ENCODE results near the gene ANKRD53.

ANKRD53 gene

GRCh38 chr2:70943205-70943871 lies 35.1 kb upstream of the ANKRD53 start:
- H4K20me1 ChIP-seq (ENCODE audit: insufficient read depth, low read length), result no peaks in the 10 kb centered on the region
- no peaks in the 10 kb centered on the region for H3K79me2 ChIP-seq (ENCODE audit: low read length)
- H3K9me3 ChIP-seq (ENCODE audit: insufficient read depth, low read length), result no peaks in the 10 kb centered on the region
- H3K27me3 ChIP-seq (ENCODE audit: low read depth, low read length), result no peaks in the 10 kb centered on the region
- no peak overlapping the region for H2AFZ ChIP-seq (ENCODE audit: low read depth, low read length)
- no peak overlapping the region for H3K27ac ChIP-seq (ENCODE audit: low read length)
- no peak overlapping the region for H3K9ac ChIP-seq (ENCODE audit: low read length)
- no peak overlapping the region for H3K4me2 ChIP-seq (ENCODE audit: low read length)
- TF ChIP-seq CTCF (IDR thresholded peaks at IDR 0.05; ENCODE audit: low read depth, low read length) (no peak), EZH2phosphoT487 (IDR thresholded peaks at IDR 0.05; ENCODE audit: low read depth) (no peak)
- H3K36me3 ChIP-seq (replicated peaks; ENCODE audit: low read depth, low read length), result no peaks in the 10 kb centered on the region
- H3K4me3 ChIP-seq (ENCODE audit: low read length), result no peak overlapping the region
- H3K4me1 ChIP-seq (ENCODE audit: low read length), result peaks cover 14% of the 10 kb centered on the region

GRCh38 chr2:70944111-70944690 lies 34.2 kb upstream of the ANKRD53 start:
- Histone ChIP-seq H3K79me2 (ENCODE audit: low read length) (no peaks in the 10 kb centered on the region), H3K27me3 (ENCODE audit: low read depth, low read length) (no peaks in the 10 kb centered on the region), H3K4me2 (ENCODE audit: low read length) (no peak overlapping the region), H2AFZ (ENCODE audit: low read depth, low read length) (no peak overlapping the region), H3K9ac (ENCODE audit: low read length) (no peak overlapping the region), H3K4me3 (ENCODE audit: low read length) (no peak overlapping the region), H3K9me3 (ENCODE audit: insufficient read depth, low read length) (no peaks in the 10 kb centered on the region), H3K4me1 (ENCODE audit: low read length) (peaks cover 14% of the 10 kb centered on the region), H4K20me1 (ENCODE audit: insufficient read depth, low read length) (no peaks in the 10 kb centered on the region), H3K36me3 (replicated peaks; ENCODE audit: low read depth, low read length) (no peaks in the 10 kb centered on the region), H3K27ac (ENCODE audit: low read length) (no peak overlapping the region)
- TF ChIP-seq EZH2phosphoT487 (IDR thresholded peaks at IDR 0.05; ENCODE audit: low read depth), result no peak
- no peak for TF ChIP-seq CTCF (IDR thresholded peaks at IDR 0.05; ENCODE audit: low read depth, low read length)

GRCh38 chr2:70946832-70947442 lies 31.5 kb upstream of the ANKRD53 start:
- no peaks in the 10 kb centered on the region for H3K9me3 ChIP-seq (ENCODE audit: insufficient read depth, low read length)
- H3K27ac ChIP-seq (ENCODE audit: low read length), result no peak overlapping the region
- TF ChIP-seq CTCF (IDR thresholded peaks at IDR 0.05; ENCODE audit: low read depth, low read length), result peak; percentile 92
- no peak for TF ChIP-seq EZH2phosphoT487 (IDR thresholded peaks at IDR 0.05; ENCODE audit: low read depth)
- H3K36me3 ChIP-seq (replicated peaks; ENCODE audit: low read depth, low read length), result no peaks in the 10 kb centered on the region
- H3K79me2 ChIP-seq (ENCODE audit: low read length), result no peaks in the 10 kb centered on the region
- no peaks in the 10 kb centered on the region for H4K20me1 ChIP-seq (ENCODE audit: insufficient read depth, low read length)
- H3K27me3 ChIP-seq (ENCODE audit: low read depth, low read length), result 0 out of 2 replicates have a peak, but pooled peaks cover 4% of the 10 kb centered on the region
- peak overlapping the region; percentile 83 for H3K4me3 ChIP-seq (ENCODE audit: low read length)
- peak overlapping the region; percentile 81 for H3K4me2 ChIP-seq (ENCODE audit: low read length)
- peak overlapping the region; percentile 96 for H2AFZ ChIP-seq (ENCODE audit: low read depth, low read length)
- H3K4me1 ChIP-seq (ENCODE audit: low read length), result peaks cover 14% of the 10 kb centered on the region
- no peak overlapping the region for H3K9ac ChIP-seq (ENCODE audit: low read length)

GRCh38 chr2:70947556-70948184 lies 30.8 kb upstream of the ANKRD53 start:
- H3K9me3 ChIP-seq (ENCODE audit: insufficient read depth, low read length), result no peaks in the 10 kb centered on the region
- H3K4me1 ChIP-seq (ENCODE audit: low read length), result peaks cover 14% of the 10 kb centered on the region
- H3K79me2 ChIP-seq (ENCODE audit: low read length), result no peaks in the 10 kb centered on the region
- H3K27ac ChIP-seq (ENCODE audit: low read length), result no peak overlapping the region
- H3K9ac ChIP-seq (ENCODE audit: low read length), result peak overlapping the region; percentile 66
- peak overlapping the region; percentile 97 for H2AFZ ChIP-seq (ENCODE audit: low read depth, low read length)
- H3K4me3 ChIP-seq (ENCODE audit: low read length), result peak overlapping the region; percentile 83
- H3K4me2 ChIP-seq (ENCODE audit: low read length), result peak overlapping the region; percentile 81
- no peak for TF ChIP-seq CTCF (IDR thresholded peaks at IDR 0.05; ENCODE audit: low read depth, low read length)
- H3K36me3 ChIP-seq (replicated peaks; ENCODE audit: low read depth, low read length), result no peaks in the 10 kb centered on the region
- peaks cover 7% of the 10 kb centered on the region; the same call in 1 of the 2 replicates for H3K27me3 ChIP-seq (ENCODE audit: low read depth, low read length)
- H4K20me1 ChIP-seq (ENCODE audit: insufficient read depth, low read length), result no peaks in the 10 kb centered on the region
